Measurements from ENCODE around the gene PTGFRN.

Gene PTGFRN

GRCh38 chr1:116942344-116942743 lies 32.6 kb downstream of the PTGFRN start:
- DNase-seq (ENCODE audit: low read depth in 2 of 3, low spot score in 2 of 3): no peak

- DNase-seq (ENCODE audit: low read depth in 2 of 3, low spot score in 2 of 3): no peak
These were observed 33.7 kb downstream of the PTGFRN start for GRCh38 chr1:116943438-116943837.

- no peak for DNase-seq (ENCODE audit: low read depth in 2 of 3, low spot score in 2 of 3)
These were observed 34.9 kb downstream of the PTGFRN start for GRCh38 chr1:116944613-116945012.

GRCh38 chr1:116945421-116945820 lies 35.7 kb downstream of the PTGFRN start:
- no peak for DNase-seq (ENCODE audit: low read depth in 2 of 3, low spot score in 2 of 3)

GRCh38 chr1:116945996-116946395 lies 36.3 kb downstream of the PTGFRN start:
- DNase-seq (ENCODE audit: low read depth in 2 of 3, low spot score in 2 of 3): no peak

GRCh38 chr1:116947092-116947860 lies 37.6 kb downstream of the PTGFRN start:
- no peak for DNase-seq (ENCODE audit: low read depth in 2 of 3, low spot score in 2 of 3)

- no peak for DNase-seq (ENCODE audit: low read depth in 2 of 3, low spot score in 2 of 3)
These were observed 38.3 kb downstream of the PTGFRN start for GRCh38 chr1:116948046-116948445.

- no peak for DNase-seq (ENCODE audit: low read depth in 2 of 3, low spot score in 2 of 3)
These were observed 38.9 kb downstream of the PTGFRN start for GRCh38 chr1:116948642-116949041.

- DNase-seq (ENCODE audit: low read depth in 2 of 3, low spot score in 2 of 3): no peak
These were observed 39.7 kb downstream of the PTGFRN start for GRCh38 chr1:116949213-116949985.

GRCh38 chr1:116950517-116951199 lies 40.9 kb downstream of the PTGFRN start:
- DNase-seq (ENCODE audit: low read depth in 2 of 3, low spot score in 2 of 3): no peak

GRCh38 chr1:116951200-116951935 lies 41.7 kb downstream of the PTGFRN start:
- DNase-seq (ENCODE audit: low read depth in 2 of 3, low spot score in 2 of 3): no peak

- no peak for DNase-seq (ENCODE audit: low read depth in 2 of 3, low spot score in 2 of 3)
These were observed 43.1 kb downstream of the PTGFRN start for GRCh38 chr1:116952738-116953275.

GRCh38 chr1:116954440-116954839 lies 44.7 kb downstream of the PTGFRN start:
- DNase-seq (ENCODE audit: low read depth in 2 of 3, low spot score in 2 of 3): no peak

GRCh38 chr1:116956378-116956777 lies 46.7 kb downstream of the PTGFRN start:
- DNase-seq (ENCODE audit: low read depth in 2 of 3, low spot score in 2 of 3): no peak

GRCh38 chr1:116957646-116958045 lies 47.9 kb downstream of the PTGFRN start:
- no peak for DNase-seq (ENCODE audit: low read depth in 2 of 3, low spot score in 2 of 3)

GRCh38 chr1:116958110-116958509 lies 48.4 kb downstream of the PTGFRN start:
- DNase-seq (ENCODE audit: low read depth in 2 of 3, low spot score in 2 of 3): no peak

GRCh38 chr1:116958977-116959376 lies 49.3 kb downstream of the PTGFRN start:
- no peak for DNase-seq (ENCODE audit: low read depth in 2 of 3, low spot score in 2 of 3)

- no peak for DNase-seq (ENCODE audit: low read depth in 2 of 3, low spot score in 2 of 3)
These were observed 51.9 kb downstream of the PTGFRN start for GRCh38 chr1:116961606-116962005.

GRCh38 chr1:116962987-116963639 lies 53.4 kb downstream of the PTGFRN start:
- DNase-seq (ENCODE audit: low read depth in 2 of 3, low spot score in 2 of 3): no peak

- no peak for DNase-seq (ENCODE audit: low read depth in 2 of 3, low spot score in 2 of 3)
These were observed 57.1 kb downstream of the PTGFRN start for GRCh38 chr1:116966791-116967190.
